Naive thymus-derived CD4-positive, alpha-beta T cell (primary cell): Measurements from ENCODE around the gene TESK2. TPM values are rescaled to one million over a fixed set of nuclear protein-coding genes. Genes with fewer than 3 reads are reported as not detected.
A peak's percentile ranks its signal among the peaks of the same experiment; 100 is the strongest.

Experiments used
- ATAC-seq: fragments of 150-1000 bp; cut with Tn5 transposase; 2 replicates; pipeline ENCODE4 v1.10.0; 2021; ENCODE audit warnings: mild to moderate bottlenecking, moderate library complexity
- CTCF ChIA-PET: fragments of 350-600 bp; sonication (Branson Sonifier 250); formaldehyde crosslinking; loops from one replicate; lab custom pipeline; 2021; ENCODE audit warnings: antibody characterized with exemption; lab: Charles Lee
- POLR2A ChIA-PET: fragments of 350-600 bp; sonication (Branson Sonifier 250); formaldehyde crosslinking; loops from one replicate; lab custom pipeline; 2021; ENCODE audit warnings: antibody characterized with exemption, inconsistent platforms; lab: Charles Lee
- DNase-seq, 9 donors: peaks; one replicate each; pipeline versions ENCODE4 v3.0.0 to v3.0.0-alpha.2; 2020 to 2022; ENCODE audit warnings: mixed read lengths in 1 of 9
- H3K27ac ChIP-seq: one replicate; pipeline ENCODE4 v1.7.0; 2013; ENCODE audit warnings: mild to moderate bottlenecking, low read depth, low read length, moderate library complexity
- H3K27me3 ChIP-seq, 2 donors: one replicate each; pipeline ENCODE4 v1.7.0; 2013; ENCODE audit warnings: low read length in 2 of 2, mild to moderate bottlenecking in 2 of 2, moderate library complexity in 2 of 2; ENCODE audit not compliant: control insufficient read depth in 2 of 2, insufficient read depth in 2 of 2
- H3K36me3 ChIP-seq, 3 experiments: 1 replicate in 2 of 3; 2 replicates in 1 of 3; pipeline ENCODE4 v1.7.0; 2013; ENCODE audit warnings: low read length in 3 of 3, mild to moderate bottlenecking in 3 of 3, moderate library complexity in 1 of 3; ENCODE audit not compliant: insufficient read depth in 3 of 3, control insufficient read depth in 2 of 3
- H3K4me1 ChIP-seq, 2 donors: one replicate each; pipeline ENCODE4 v1.7.0; 2013; ENCODE audit warnings: low read length in 2 of 2, mild to moderate bottlenecking in 2 of 2, moderate library complexity in 1 of 2; ENCODE audit not compliant: control insufficient read depth in 2 of 2, insufficient read depth in 2 of 2
- H3K4me3 ChIP-seq: 2 replicates; pipeline ENCODE4 v1.7.0; 2013; ENCODE audit warnings: mild to moderate bottlenecking, low read length
- H3K9me3 ChIP-seq, 3 experiments: 1 replicate in 2 of 3; 2 replicates in 1 of 3; pipeline ENCODE4 v1.7.0; 2013; ENCODE audit warnings: low read length in 3 of 3; ENCODE audit not compliant: control insufficient read depth in 2 of 3
- H3K27ac Mint-ChIP-seq, 9 donors: one replicate each; pipeline ENCODE4 v1.8.0; 2020 to 2022; ENCODE audit warnings: mixed read lengths in 9 of 9, mild to moderate bottlenecking in 8 of 9, moderate library complexity in 5 of 9, inconsistent platforms in 2 of 9
- H3K27me3 Mint-ChIP-seq, 5 donors: one replicate each; pipeline ENCODE4 v1.8.0; 2021 to 2022; ENCODE audit warnings: mixed read lengths in 5 of 5, mild to moderate bottlenecking in 1 of 5
- H3K36me3 Mint-ChIP-seq, 5 donors: one replicate each; pipeline ENCODE4 v1.8.0; 2020 to 2022; ENCODE audit warnings: mixed read lengths in 5 of 5, mild to moderate bottlenecking in 3 of 5, inconsistent platforms in 1 of 5
- H3K4me1 Mint-ChIP-seq, 7 donors: one replicate each; pipeline ENCODE4 v1.8.0; 2020 to 2022; ENCODE audit warnings: mixed read lengths in 7 of 7, mild to moderate bottlenecking in 3 of 7, inconsistent platforms in 1 of 7
- H3K4me3 Mint-ChIP-seq, 10 donors: one replicate each; pipeline ENCODE4 v1.8.0; 2020 to 2022; ENCODE audit warnings: mild to moderate bottlenecking in 10 of 10, mixed read lengths in 10 of 10, moderate library complexity in 6 of 10, inconsistent platforms in 2 of 10
- H3K9me3 Mint-ChIP-seq, 11 donors: one replicate each; pipeline ENCODE4 v1.8.0; 2020 to 2022; ENCODE audit warnings: mixed read lengths in 11 of 11, mild to moderate bottlenecking in 4 of 11, inconsistent platforms in 1 of 11, moderate library complexity in 1 of 11
- intact Hi-C, 2 donors: fragments of 100-400 bp; cut with micrococcal nuclease; formaldehyde crosslinking; loops; one replicate each; pipeline ENCODE4 v1.15.1; 2023
- polyA plus RNA-seq, 2 donors: library from polyadenylated mRNA; unstranded; fragments of 300-500 nt; fragmentation: Illumina TruSeq; gene quantifications; one replicate each; pipeline ENCODE4 v1.2.3, GENCODE V29; 2021
- total RNA-seq, 6 experiments: library from RNA in 5 of 6; stranded (reverse) in 5 of 6; gene quantifications; 1 replicate in 5 of 6; 2 replicates in 1 of 6; pipeline ENCODE4 v1.2.3 and lab custom pipeline; 2021 to 2026

TESK2 gene
- total and polyA plus RNA-seq, 7 experiments from 2014 or later: 3.3 to 8.9 (median 6.4) TPM

DNA sequence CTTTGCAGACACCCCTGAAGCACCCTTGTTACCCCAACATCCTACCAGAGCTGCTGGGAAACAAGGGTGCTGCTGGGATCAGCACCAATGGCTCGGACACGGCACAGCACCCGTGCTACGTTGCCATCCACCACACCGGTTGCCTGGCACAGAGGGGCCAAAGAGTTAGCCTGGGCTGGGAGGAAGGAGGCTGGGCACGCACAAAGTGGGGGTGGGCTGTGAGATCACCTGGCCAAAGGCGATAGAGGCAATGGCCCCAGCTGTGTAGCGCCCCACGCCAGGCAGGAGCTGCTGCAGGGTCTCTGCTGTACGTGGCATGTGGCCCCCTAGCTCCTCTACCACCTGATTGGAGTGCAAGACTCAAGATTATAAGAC, 158.6 kb downstream of the TESK2 start:
- H3K9me3 Mint-ChIP-seq: no peaks in the 10 kb centered on the region
- H3K4me3 ChIP-seq: no peak overlapping the region
- H3K27me3 ChIP-seq: no peaks in the 10 kb centered on the region
- H3K4me1 ChIP-seq: peaks cover 4 to 7% of the 10 kb centered on the region in 2 donors
- ATAC-seq: no peak
- no peak overlapping the region for H3K27ac Mint-ChIP-seq
- ChIA-PET CTCF (no interaction called here), POLR2A (interaction anchor here (2.0 kb wide), 1 partner anchor 8 kb away, joined by 9 read pairs; the partner anchor contains the start of genes MUTYH and TOE1)
- H3K4me3 Mint-ChIP-seq: no peak overlapping the region
- peaks cover 3 to 24% (median 6%) of the 10 kb centered on the region in 5 donors for H3K36me3 Mint-ChIP-seq
- no peaks in the 10 kb centered on the region for H3K9me3 ChIP-seq
- no peak for DNase-seq
- peaks cover 0 to 43% (median 8%) of the 10 kb centered on the region in 3 experiments for H3K36me3 ChIP-seq
- H3K27ac ChIP-seq: no peak overlapping the region
- intact Hi-C loops: no loop called here
- peaks cover 8 to 38% (median 23%) of the 10 kb centered on the region in 7 donors for H3K4me1 Mint-ChIP-seq
- H3K27me3 Mint-ChIP-seq: no peaks in the 10 kb centered on the region

DNA sequence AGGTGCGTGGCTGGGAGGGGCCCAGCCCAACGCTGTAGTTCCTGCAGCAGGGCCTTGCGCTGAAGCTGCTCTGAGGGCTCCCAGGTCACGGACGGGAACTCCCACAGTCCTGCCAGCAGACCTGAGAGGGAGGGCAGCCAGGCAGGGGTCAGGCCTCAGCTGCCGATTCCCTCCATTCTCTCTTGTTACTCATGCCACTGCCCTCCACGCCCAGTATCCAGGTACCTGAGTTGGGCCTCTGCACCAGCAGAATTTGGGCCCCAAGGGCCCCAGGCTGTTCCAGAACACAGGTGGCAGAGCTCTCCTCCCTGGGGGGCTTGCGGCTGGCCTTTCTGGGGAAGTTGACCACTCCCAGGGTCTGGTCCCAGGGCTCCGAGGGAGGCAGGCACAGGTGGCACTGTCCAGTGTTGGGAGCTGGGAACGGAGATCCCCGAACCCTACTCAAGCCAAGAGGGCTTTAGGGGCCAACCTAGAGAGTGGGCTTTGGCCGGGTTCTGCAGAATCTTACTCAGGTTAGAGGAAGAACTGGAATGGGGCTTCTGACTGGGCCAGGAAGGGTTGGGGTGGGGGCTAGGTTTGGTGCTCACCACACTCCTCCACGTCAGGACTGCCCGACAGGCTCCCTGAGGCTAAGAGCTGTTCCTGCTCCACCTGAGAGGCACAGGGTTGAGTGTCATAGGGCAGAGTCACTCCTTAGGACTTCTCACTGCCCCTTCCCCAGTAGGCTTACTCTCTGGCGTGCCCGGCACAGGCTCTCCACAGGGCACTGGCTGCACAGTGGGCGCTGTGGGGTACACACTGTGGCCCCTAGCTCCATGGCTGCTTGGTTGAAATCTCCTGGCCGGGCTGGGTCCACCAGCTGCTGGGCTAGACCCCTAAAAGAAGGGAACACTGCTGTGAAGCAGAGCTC, 159.3 kb downstream of the TESK2 start:
- Histone ChIP-seq H3K4me3 (no peak overlapping the region), H3K4me1 (peaks cover 5 to 9% of the 10 kb centered on the region in 2 donors), H3K27ac (no peak overlapping the region), H3K36me3 (peaks cover 0 to 43% (median 8%) of the 10 kb centered on the region in 3 experiments), H3K9me3 (no peaks in the 10 kb centered on the region), H3K27me3 (no peaks in the 10 kb centered on the region)
- H3K27me3 Mint-ChIP-seq: no peaks in the 10 kb centered on the region
- no peak overlapping the region for H3K4me3 Mint-ChIP-seq
- ATAC-seq: no peak
- no peak for DNase-seq
- peaks cover 8 to 38% (median 23%) of the 10 kb centered on the region in 7 donors for H3K4me1 Mint-ChIP-seq
- H3K9me3 Mint-ChIP-seq: no peaks in the 10 kb centered on the region
- H3K27ac Mint-ChIP-seq: no peak overlapping the region
- intact Hi-C loops: no loop called here
- CTCF ChIA-PET: no interaction called here
- peaks cover 3 to 24% (median 6%) of the 10 kb centered on the region in 5 donors for H3K36me3 Mint-ChIP-seq
- POLR2A ChIA-PET: interaction anchor here (2.0 kb wide), 1 partner anchor 9 kb away, joined by 9 read pairs; the partner anchor contains the start of genes MUTYH and TOE1

DNA sequence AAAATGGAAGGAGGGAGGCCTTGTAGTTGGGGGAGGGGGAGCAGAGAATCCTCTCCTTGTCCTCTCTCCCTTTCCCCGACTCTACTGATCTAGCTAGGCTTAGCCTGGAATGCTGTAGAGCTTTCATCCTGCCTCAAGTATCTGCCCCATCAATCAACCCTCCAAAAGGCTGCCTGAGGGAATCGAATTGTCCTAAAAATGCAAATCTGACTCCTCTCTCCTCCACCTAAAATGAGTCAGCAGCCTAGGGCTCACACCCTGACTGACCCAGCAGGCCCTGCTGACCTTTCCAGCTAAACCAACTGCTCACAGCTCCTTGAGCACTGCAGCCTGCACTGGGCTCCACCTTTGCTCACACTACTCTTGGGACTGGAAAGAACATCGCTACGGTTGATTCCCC, 161.5 kb downstream of the TESK2 start:
- intact Hi-C loops: no loop called here
- ATAC-seq (no peak), DNase-seq (no peak)
- Histone ChIP-seq H3K9me3 (no peaks in the 10 kb centered on the region), H3K4me1 (peaks cover 5 to 6% of the 10 kb centered on the region in 2 donors), H3K4me3 (no peak overlapping the region), H3K27ac (no peak overlapping the region), H3K27me3 (no peaks in the 10 kb centered on the region), H3K36me3 (peaks cover 0 to 41% (median 8%) of the 10 kb centered on the region in 3 experiments)
- H3K9me3 Mint-ChIP-seq: no peaks in the 10 kb centered on the region
- peaks cover 4 to 21% (median 8%) of the 10 kb centered on the region in 7 donors for H3K4me1 Mint-ChIP-seq
- peak overlapping the region in 1 of 9 donors; percentile 70 for H3K27ac Mint-ChIP-seq
- peak overlapping the region in 1 of 10 donors; percentile 27 for H3K4me3 Mint-ChIP-seq
- H3K27me3 Mint-ChIP-seq: no peaks in the 10 kb centered on the region
- ChIA-PET CTCF (no interaction called here), POLR2A (no interaction called here)
- H3K36me3 Mint-ChIP-seq: peaks cover 2 to 24% (median 3%) of the 10 kb centered on the region in 5 donors

DNA sequence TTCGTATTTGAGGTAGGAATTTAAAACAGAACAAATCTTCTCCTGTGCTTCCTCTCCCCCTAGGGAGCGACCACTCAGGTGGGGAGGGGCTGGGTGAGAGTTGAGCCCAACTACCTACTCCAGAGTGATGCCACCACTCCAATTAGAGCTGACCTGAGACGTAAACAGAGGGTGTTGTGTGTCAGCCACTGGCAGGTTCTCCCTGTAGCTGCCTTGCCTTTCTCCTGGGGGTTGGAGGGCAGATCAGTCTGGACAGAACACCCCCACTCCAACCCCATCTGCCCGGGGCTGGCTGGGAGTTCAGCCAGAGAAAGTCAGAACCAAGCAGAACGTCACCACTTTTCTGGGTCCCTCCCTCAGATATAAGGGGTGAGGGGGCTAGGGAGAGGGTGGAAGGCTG, 162.3 kb downstream of the TESK2 start:
- Mint-ChIP-seq H3K4me1 (peaks cover 0 to 14% (median 5%) of the 10 kb centered on the region in 7 donors), H3K27ac (peak overlapping the region in 1 of 9 donors; percentile 23), H3K27me3 (no peaks in the 10 kb centered on the region), H3K4me3 (peak overlapping the region in 7 of 10 donors; percentile 23 to 73 (median 55)), H3K9me3 (no peaks in the 10 kb centered on the region), H3K36me3 (peaks cover 0 to 17% (median 3%) of the 10 kb centered on the region in 5 donors)
- CTCF ChIA-PET: no interaction called here
- intact Hi-C loops: no loop called here
- Histone ChIP-seq H3K27ac (no peak overlapping the region), H3K36me3 (peaks cover 0 to 34% (median 8%) of the 10 kb centered on the region in 3 experiments), H3K27me3 (no peaks in the 10 kb centered on the region), H3K9me3 (no peaks in the 10 kb centered on the region), H3K4me3 (no peak overlapping the region), H3K4me1 (peaks cover 4 to 5% of the 10 kb centered on the region in 2 donors)
- POLR2A ChIA-PET: interaction anchor here (0.5 to 5.4 kb wide), 3 partner anchors 11 to 597 kb away, joined by 3 to 34 read pairs (median 4); partner anchors contain the start of genes MUTYH, RNU5D-1 and TOE1
- DNase-seq (no peak), ATAC-seq (no peak)

DNA sequence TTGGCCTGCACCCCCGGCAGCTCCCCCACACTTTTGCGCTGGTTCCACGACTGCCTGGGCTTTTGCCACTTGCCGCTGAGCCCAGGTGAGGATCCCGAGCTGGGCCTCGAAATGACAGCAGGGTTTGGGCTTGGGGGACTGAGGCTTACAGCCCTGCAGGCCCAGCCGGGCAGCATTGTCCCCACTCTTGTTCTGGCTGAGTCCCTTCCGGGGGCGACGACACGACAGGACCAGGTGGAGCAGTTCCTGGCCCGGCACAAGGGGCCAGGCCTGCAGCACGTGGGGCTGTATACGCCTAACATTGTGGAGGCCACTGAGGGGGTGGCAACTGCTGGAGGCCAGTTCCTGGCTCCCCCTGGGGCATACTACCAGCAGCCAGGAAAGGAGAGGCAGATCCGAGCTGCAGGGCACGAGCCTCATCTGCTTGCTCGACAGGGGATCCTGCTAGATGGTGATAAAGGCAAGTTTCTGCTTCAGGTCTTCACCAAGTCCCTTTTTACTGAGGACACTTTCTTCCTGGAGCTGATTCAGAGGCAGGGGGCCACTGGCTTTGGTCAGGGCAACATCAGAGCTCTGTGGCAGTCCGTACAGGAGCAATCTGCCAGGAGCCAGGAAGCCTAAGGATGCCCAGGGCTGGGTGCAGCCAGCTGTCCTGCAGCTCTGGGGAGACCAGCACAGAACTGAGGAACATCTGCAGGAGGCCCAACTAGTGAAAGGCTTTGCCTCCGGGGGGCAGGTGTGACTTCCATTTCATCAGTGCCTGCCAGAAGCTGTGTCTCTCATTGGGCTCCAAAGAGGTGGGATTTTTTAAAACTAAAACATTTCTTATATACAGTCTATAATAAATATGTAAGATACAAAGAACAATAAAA, 163.1 kb downstream of the TESK2 start:
- ChIA-PET POLR2A (interaction anchor here (0.6 to 5.4 kb wide), 5 partner anchors 12 to 1007 kb away, joined by 3 to 34 read pairs (median 3); partner anchors contain the start of genes MUTYH, RNU5D-1 and TOE1), CTCF (no interaction called here)
- DNase-seq: no peak
- peak overlapping the region; percentile 42 to 87 (median 59) for H3K4me3 Mint-ChIP-seq
- Histone ChIP-seq H3K27ac (no peak overlapping the region), H3K4me1 (peaks cover 4 to 5% of the 10 kb centered on the region in 2 donors), H3K27me3 (no peaks in the 10 kb centered on the region), H3K9me3 (no peaks in the 10 kb centered on the region), H3K4me3 (peak overlapping the region; percentile 63), H3K36me3 (peaks cover 0 to 26% (median 4%) of the 10 kb centered on the region in 3 experiments)
- H3K9me3 Mint-ChIP-seq: no peaks in the 10 kb centered on the region
- peak overlapping the region in 1 of 9 donors; percentile 23 for H3K27ac Mint-ChIP-seq
- H3K27me3 Mint-ChIP-seq: no peaks in the 10 kb centered on the region
- ATAC-seq: no peak
- H3K4me1 Mint-ChIP-seq: peaks cover 0 to 14% (median 5%) of the 10 kb centered on the region in 7 donors
- intact Hi-C loops: loop anchor here in 1 of 2 donors (2.0 kb wide), 1 partner anchor 25 kb away; no protein-coding TSS in a partner anchor
- H3K36me3 Mint-ChIP-seq: peaks cover 0 to 9% (median 3%) of the 10 kb centered on the region in 5 donors
